Raji (cell line): ENCODE results near the gene USP12.

Experiments
- POLR2A ChIP-seq: IDR thresholded peaks from 2 replicates; pipeline ENCODE4 v1.6.1; 2011; ENCODE audit warnings: low read depth, low read length, control low read depth; ENCODE audit not compliant: insufficient read depth

The USP12 gene

GRCh38 chr13:27024074-27024461, 147.5 kb downstream of the USP12 start:
- TF ChIP-seq POLR2A: no peak

GRCh38 chr13:27023385-27024073, 148.1 kb downstream of the USP12 start:
- no peak for TF ChIP-seq POLR2A

DNA sequence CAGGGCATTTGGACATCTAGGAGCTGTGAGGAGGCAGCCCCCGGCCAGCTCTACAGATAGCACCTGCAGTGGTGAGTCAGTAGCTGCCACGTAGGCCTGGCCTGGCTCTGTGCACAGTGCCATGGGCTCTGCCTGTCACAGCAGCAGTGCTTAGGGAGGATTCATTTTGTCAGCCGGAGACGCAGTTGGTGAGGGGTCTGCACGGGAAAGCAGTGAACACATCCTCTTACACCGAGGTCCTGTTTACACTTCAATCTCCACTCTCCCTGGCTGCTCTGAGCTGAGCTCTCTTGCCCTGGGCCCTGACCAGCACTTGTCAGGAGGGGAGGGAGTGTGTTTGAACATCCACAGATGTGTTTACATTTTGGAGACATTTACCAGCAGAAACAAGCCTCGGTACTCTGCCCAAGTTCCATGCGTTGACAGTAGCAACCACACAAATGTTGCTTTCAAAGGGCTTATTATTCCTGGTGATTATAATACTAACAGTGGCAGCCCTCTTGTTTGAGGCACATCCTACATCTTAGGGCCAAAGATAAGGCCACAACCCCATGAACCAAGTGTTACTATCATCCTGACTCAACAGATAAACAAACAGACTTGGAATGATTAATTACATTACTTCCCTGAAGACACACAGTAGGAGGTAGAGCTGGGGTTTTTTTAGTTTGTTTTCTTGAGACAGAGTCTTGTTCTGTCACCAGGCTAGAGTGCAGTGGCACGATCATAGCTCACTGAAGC, 148.9 kb downstream of the USP12 start:
- no peak for TF ChIP-seq POLR2A

GRCh38 chr13:27020415-27020814, 151.2 kb downstream of the USP12 start:
- no peak for TF ChIP-seq POLR2A

DNA sequence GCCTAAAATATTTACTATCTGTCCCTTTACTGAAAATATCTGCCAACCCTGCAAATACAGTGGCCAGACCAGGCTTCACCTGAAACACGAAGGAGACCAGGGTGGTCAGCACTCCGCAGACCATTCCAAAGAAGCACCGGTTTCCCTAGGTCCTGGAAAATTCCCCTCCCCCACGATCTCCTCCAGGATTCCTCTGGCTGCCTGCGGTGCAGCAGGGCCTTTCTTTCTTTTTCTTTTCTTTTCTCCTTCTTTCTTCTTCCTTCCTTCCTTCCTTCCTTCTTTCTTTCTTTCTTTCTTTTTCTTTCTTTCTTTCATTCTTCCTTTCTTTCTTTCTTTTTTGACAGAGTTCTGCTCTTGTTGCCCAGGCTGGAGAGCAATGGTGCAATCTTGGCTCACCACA, 152.7 kb downstream of the USP12 start:
- no peak for TF ChIP-seq POLR2A

DNA sequence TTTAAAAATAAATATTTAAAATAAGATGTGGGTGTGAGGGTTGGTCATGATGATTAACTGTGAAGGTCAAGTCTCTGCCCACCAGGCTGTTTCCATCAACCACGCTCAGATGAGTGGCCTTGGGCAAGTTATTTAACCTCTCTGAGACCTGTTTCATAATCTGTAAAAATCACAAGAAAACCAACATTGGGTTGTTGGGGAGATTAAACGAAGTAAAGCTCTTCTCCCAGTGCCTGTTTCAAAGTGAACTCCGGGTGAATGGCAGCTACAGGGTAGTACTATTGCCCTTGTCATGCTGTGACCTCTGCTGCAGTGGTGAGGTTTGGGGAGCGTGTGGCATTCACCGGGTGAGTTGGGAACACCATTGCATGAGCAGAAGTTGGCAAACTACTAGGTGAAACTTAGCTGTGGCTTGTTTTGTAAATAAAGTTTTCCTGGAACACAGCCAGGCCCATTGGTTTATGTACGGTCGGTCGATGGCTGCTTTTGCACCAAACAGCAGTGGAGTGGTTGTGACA, 153.2 kb downstream of the USP12 start:
- no peak for TF ChIP-seq POLR2A

DNA sequence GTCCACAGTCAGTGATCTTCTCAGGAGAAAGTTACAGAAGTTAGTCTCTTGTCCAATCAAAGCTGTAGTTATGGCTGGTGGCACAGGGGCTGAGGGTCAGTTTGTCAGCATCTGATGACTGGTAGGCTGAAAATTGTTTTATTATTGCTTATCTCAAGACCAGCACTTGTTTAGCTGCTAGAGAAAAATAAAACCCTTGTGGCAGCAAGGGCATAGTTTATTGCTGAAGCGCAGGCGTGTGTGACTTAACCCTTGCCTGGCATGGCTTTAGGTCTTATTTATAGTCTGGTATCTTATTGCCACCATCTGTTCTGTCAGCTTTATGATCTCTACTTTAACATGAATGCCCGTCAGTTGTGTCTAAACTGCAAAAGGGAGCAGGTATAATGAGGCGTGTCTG, 154.7 kb downstream of the USP12 start:
- TF ChIP-seq POLR2A: no peak
